Spleen (tissue), 11 donors: ENCODE data around the gene MARK2. TPM values are rescaled to one million over a fixed set of nuclear protein-coding genes. Genes with fewer than 3 reads are reported as not detected.

Source experiments
- DNase-seq: peaks from one replicate; pipeline ENCODE4 v3.0.0-alpha.2; 2020
- H3K27ac ChIP-seq, 8 donors: fragments of 200-600 bp; sonication (generic) in 7 of 8; 1 replicate in 4 of 8; 2 replicates in 4 of 8; pipeline versions ENCODE4 v1.5.0 to v1.8.0; 2016 to 2021; ENCODE audit warnings: inconsistent platforms in 4 of 8, mild to moderate bottlenecking in 4 of 8, moderate library complexity in 1 of 8
- H3K27me3 ChIP-seq, 7 donors: fragments of 200-600 bp; sonication (generic) in 6 of 7; replicated peaks in 1 of 7; 1 replicate in 4 of 7; 2 replicates in 3 of 7; pipeline versions ENCODE4 v1.5.0 to v1.8.0; 2016 to 2021; ENCODE audit warnings: inconsistent platforms in 3 of 7, mild to moderate bottlenecking in 1 of 7
- H3K36me3 ChIP-seq, 6 donors: fragments of 200-600 bp; sonication (generic) in 5 of 6; 1 replicate in 4 of 6; 2 replicates in 2 of 6; pipeline versions ENCODE4 v1.5.0 to v1.8.0; 2016 to 2021; ENCODE audit warnings: inconsistent platforms in 2 of 6
- H3K4me1 ChIP-seq, 6 donors: fragments of 200-600 bp; sonication (generic) in 5 of 6; 1 replicate in 3 of 6; 2 replicates in 3 of 6; pipeline versions ENCODE4 v1.5.0 to v1.8.0; 2016 to 2021; ENCODE audit warnings: inconsistent platforms in 3 of 6
- H3K4me3 ChIP-seq, 8 donors: fragments of 200-600 bp; sonication (generic) in 7 of 8; 1 replicate in 4 of 8; 2 replicates in 4 of 8; pipeline versions ENCODE4 v1.5.0 to v1.8.0; 2016 to 2021; ENCODE audit warnings: inconsistent platforms in 4 of 8, mild to moderate bottlenecking in 4 of 8, moderate library complexity in 2 of 8
- H3K9me3 ChIP-seq, 8 donors: fragments of 200-600 bp; sonication (generic) in 7 of 8; 1 replicate in 4 of 8; 2 replicates in 4 of 8; pipeline versions ENCODE4 v1.5.0 to v1.8.0; 2016 to 2021; ENCODE audit warnings: inconsistent platforms in 4 of 8
- CTCF ChIP-seq, 11 experiments: fragments of 200-600 bp in 7 of 11; fragments of 450-650 bp in 4 of 11; sonication (generic) in 4 of 11; IDR thresholded peaks in 8 of 11; conservative IDR thresholded peaks in 3 of 11; 1 replicate in 7 of 11; 2 replicates in 4 of 11; pipeline versions ENCODE4 v1.4.0 to v1.8.0; 2016 to 2021; ENCODE audit warnings: antibody characterized with exemption in 11 of 11, inconsistent platforms in 4 of 11, mild to moderate bottlenecking in 1 of 11
- POLR2A ChIP-seq, 3 donors: fragments of 450-650 bp; IDR thresholded peaks; one replicate each; pipeline ENCODE4 v1.5.1; 2017; ENCODE audit warnings: antibody characterized with exemption in 3 of 3, mild to moderate bottlenecking in 1 of 3
- POLR2AphosphoS5 ChIP-seq, 3 donors: sonication (generic); formaldehyde crosslinking; IDR thresholded peaks; one replicate each; pipeline ENCODE4 v1.5.1; 2017; ENCODE audit warnings: antibody characterized with exemption in 3 of 3
- WGBS, 5 donors: extraction: QIAGEN DNeasy Blood & Tissue Kit in 3 of 5; methylation state at CpG; one replicate each; pipeline versions ENCODE4 v1.1.5 to v1.1.7; 2013 to 2018; 5-methylcytosine and 5-hydroxymethylcytosine counted together
- intact Hi-C: fragments of 100-400 bp; cut with DNase I; formaldehyde crosslinking; loops from one replicate; pipeline ENCODE4 v1.15.0; 2023; ENCODE audit warnings: low total_unique reads
- polyA plus RNA-seq, 3 donors: library from polyadenylated mRNA; stranded (reverse); fragments of 200-250 nt; gene quantifications; one replicate each; pipeline ENCODE4 v1.2.1, GENCODE V29; 2013
- total RNA-seq, 7 donors: library from RNA; depleted of rRNA in 3 of 7; stranded (reverse); fragments of >200 nt in 3 of 7; fragmentation: NEBNext Ultra II Directional in 4 of 7; extraction: Animal tissue kit (Norgen Biotek cat#: 25700) in 4 of 7; gene quantifications; one replicate each; pipeline versions ENCODE4 v1.1.0 to v1.2.1, GENCODE V29; 2016 to 2021
- donor health status: healthy with polysubstance abuse.
- donor health status: DM: no; HTN: no; CAD: no; lungs with moderate emphysema.
- donor health status: DM: no; HTN: no; CAD: no.
- donor health status: Bipolar disorder and iron deficiency.
- donor health status: healthy.
- donor health status: DM: no; HTN: no; CAD: no.
- donor health status: DM: yes; HTN: yes; CAD: no.

Gene MARK2
- total and polyA plus RNA-seq, 10 donors = 6.9 to 67.3 (median 45.3) TPM

GRCh38 chr11:63838150-63838677, 696 bp upstream of the MARK2 start:
- peak overlapping the region; percentile 85 to 99 (median 96) for H3K27ac ChIP-seq
- no peaks in the 10 kb centered on the region for H3K27me3 ChIP-seq
- TF ChIP-seq POLR2A (IDR thresholded peaks at IDR 0.05) (no peak), POLR2AphosphoS5 (IDR thresholded peaks at IDR 0.05) (no peak), CTCF (IDR thresholded peaks at IDR 0.05 in 8 of 11, conservative IDR thresholded peaks at IDR 0.05 in 3 of 11) (no peak)
- no peaks in the 10 kb centered on the region for H3K9me3 ChIP-seq
- H3K4me1 ChIP-seq = peaks cover 29 to 57% (median 49%) of the 10 kb centered on the region in 6 donors
- 26 to 34% (median 30%) methylated on average over 18 of the region's 18 CpGs for WGBS, 5 donors
- peaks cover 0 to 23% (median 6%) of the 10 kb centered on the region in 6 donors for H3K36me3 ChIP-seq
- peak overlapping the region; percentile 16 to 99 (median 86) for H3K4me3 ChIP-seq
- peak; percentile 91 for DNase-seq
- intact Hi-C loops = loop anchor here (5.0 kb wide), 1 partner anchor 309 kb away; no protein-coding TSS in a partner anchor

GRCh38 chr11:63839508-63840355, 822 bp downstream of the MARK2 start:
- intact Hi-C loops = loop anchor here (5.0 kb wide), 2 partner anchors 38 to 308 kb away; no protein-coding TSS in a partner anchor
- Histone ChIP-seq H3K4me1 (peaks cover 32 to 72% (median 64%) of the 10 kb centered on the region in 6 donors), H3K27me3 (no peaks in the 10 kb centered on the region), H3K9me3 (no peaks in the 10 kb centered on the region), H3K4me3 (peak overlapping the region; percentile 76 to 99 (median 89)), H3K27ac (peak overlapping the region; percentile 37 to 99 (median 96)), H3K36me3 (peaks cover 0 to 38% (median 11%) of the 10 kb centered on the region in 6 donors)
- WGBS, 5 donors = 1 to 2% (median 1%) methylated on average over 37 to 40 of the region's 40 CpGs
- TF ChIP-seq POLR2A (IDR thresholded peaks at IDR 0.05) (no peak), POLR2AphosphoS5 (IDR thresholded peaks at IDR 0.05) (peak; percentile 8 to 46 (median 39)), CTCF (IDR thresholded peaks at IDR 0.05 in 8 of 11, conservative IDR thresholded peaks at IDR 0.05 in 3 of 11) (no peak)
- DNase-seq = peak; percentile 89

GRCh38 chr11:63840356-63841060, 1.6 kb downstream of the MARK2 start:
- intact Hi-C loops = loop anchor here (5.0 kb wide), 1 partner anchor 37 kb away; no protein-coding TSS in a partner anchor
- Histone ChIP-seq H3K27me3 (no peaks in the 10 kb centered on the region), H3K4me1 (peaks cover 35 to 80% (median 72%) of the 10 kb centered on the region in 6 donors), H3K27ac (peak overlapping the region; percentile 37 to 99 (median 96)), H3K36me3 (peaks cover 0 to 42% (median 11%) of the 10 kb centered on the region in 6 donors), H3K4me3 (peak overlapping the region; percentile 76 to 99 (median 89)), H3K9me3 (no peaks in the 10 kb centered on the region)
- TF ChIP-seq CTCF (IDR thresholded peaks at IDR 0.05 in 8 of 11, conservative IDR thresholded peaks at IDR 0.05 in 3 of 11) (no peak), POLR2AphosphoS5 (IDR thresholded peaks at IDR 0.05) (no peak), POLR2A (IDR thresholded peaks at IDR 0.05) (no peak)
- no peak for DNase-seq
- 2 to 6% (median 6%) methylated on average over 13 of the region's 13 CpGs for WGBS, 5 donors
